Measurements from ENCODE around the gene KCNQ2. TPM values are rescaled to one million over a fixed set of nuclear protein-coding genes. Genes with fewer than 3 reads are reported as not detected.

Gene KCNQ2
- total RNA-seq, 4 donors from 2014 or later, result not detected

DNA sequence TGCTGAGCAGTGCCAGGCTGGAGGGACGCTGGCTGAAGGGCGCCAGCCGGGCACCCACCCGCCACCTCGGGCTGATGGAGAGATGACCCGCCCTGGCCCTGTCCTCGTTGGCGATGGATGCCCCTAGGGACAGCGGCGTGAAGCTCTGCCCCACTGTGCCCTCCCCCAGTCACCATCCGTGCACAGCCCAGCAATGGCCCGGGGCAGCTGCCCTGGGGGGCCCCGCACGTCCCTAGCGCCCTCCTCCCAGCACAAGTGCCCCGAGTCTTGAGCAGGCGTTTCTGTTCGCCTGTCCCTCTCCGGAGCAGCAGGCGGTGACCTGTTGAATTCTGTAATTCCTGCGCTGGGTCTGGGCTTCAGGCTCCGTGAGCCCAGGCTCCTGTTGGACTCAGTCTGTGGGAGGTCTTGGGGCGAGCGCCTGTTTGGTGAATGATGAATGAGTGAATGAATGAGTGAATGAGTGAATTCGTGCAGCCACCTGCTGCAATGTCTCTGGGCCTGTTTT, 74.5 kb downstream of the KCNQ2 start:
- TF ChIP-seq EP300 (IDR thresholded peaks at IDR 0.05) (no peak), POLR2A (IDR thresholded peaks at IDR 0.05) (no peak)
- TF ChIP-seq, protein P1, sequence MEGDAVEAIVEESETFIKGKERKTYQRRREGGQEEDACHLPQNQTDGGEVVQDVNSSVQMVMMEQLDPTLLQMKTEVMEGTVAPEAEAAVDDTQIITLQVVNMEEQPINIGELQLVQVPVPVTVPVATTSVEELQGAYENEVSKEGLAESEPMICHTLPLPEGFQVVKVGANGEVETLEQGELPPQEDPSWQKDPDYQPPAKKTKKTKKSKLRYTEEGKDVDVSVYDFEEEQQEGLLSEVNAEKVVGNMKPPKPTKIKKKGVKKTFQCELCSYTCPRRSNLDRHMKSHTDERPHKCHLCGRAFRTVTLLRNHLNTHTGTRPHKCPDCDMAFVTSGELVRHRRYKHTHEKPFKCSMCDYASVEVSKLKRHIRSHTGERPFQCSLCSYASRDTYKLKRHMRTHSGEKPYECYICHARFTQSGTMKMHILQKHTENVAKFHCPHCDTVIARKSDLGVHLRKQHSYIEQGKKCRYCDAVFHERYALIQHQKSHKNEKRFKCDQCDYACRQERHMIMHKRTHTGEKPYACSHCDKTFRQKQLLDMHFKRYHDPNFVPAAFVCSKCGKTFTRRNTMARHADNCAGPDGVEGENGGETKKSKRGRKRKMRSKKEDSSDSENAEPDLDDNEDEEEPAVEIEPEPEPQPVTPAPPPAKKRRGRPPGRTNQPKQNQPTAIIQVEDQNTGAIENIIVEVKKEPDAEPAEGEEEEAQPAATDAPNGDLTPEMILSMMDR (IDR thresholded peaks at IDR 0.05), result no peak
- Histone ChIP-seq H3K27me3 (peaks cover 0 to 25% of the 10 kb centered on the region in 2 donors), H3K9me3 (no peaks in the 10 kb centered on the region), H3K4me1 (no peaks in the 10 kb centered on the region), H3K27ac (no peak overlapping the region), H3K4me3 (no peak overlapping the region), H3K36me3 (no peaks in the 10 kb centered on the region)
- WGBS, 2 donors, result 82% methylated on average over 18 to 19 of the region's 25 CpGs
- DNase-seq (ENCODE audit: low spot score in 2 of 2), result no peak

DNA sequence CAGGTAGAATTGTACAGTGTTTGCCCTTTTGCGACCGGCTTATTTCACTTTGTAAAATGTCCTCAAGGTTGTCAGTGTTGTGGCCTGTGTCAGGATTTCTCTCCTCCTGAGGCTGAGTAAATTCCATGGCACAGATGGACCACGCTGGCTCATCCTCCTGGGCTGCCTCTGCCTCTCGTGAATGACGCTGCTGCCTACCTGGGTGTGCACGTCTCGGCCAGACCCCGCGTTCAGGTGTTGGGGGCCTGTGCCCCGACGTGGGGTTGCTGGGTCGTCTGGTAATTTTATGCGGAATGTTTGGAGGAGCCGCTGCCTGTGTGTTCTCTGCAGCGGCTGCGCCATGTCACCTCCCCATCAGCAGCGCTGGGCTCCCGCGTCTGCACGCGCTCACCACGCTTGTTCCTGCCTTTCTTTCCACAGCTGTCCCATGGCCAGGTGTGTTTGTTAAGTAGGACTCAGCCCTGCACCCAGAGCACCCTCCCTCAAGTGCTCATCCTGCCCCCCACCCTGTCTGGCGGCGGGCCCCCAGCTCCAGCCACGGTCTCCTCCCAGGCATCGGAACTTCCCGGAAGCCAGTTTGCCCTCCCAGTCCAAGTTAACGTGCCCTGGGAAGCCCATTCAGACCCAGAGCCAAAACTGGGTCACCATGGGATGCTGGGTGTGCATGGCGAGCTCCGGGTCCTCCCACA, 75.2 kb downstream of the KCNQ2 start:
- Histone ChIP-seq H3K36me3 (no peaks in the 10 kb centered on the region), H3K4me3 (no peak overlapping the region), H3K27me3 (peaks cover 0 to 29% of the 10 kb centered on the region in 2 donors), H3K4me1 (no peaks in the 10 kb centered on the region), H3K9me3 (peaks cover 0 to 2% (median 0%) of the 10 kb centered on the region in 4 donors), H3K27ac (no peak overlapping the region)
- DNase-seq (ENCODE audit: low spot score in 2 of 2), result no peak
- WGBS, 2 donors, result 83 to 86% methylated on average over 26 to 30 of the region's 30 CpGs
- TF ChIP-seq, protein P1 (IDR thresholded peaks at IDR 0.05), result no peak
- no peak for TF ChIP-seq EP300 (IDR thresholded peaks at IDR 0.05)
- no peak for TF ChIP-seq POLR2A (IDR thresholded peaks at IDR 0.05)

- TF ChIP-seq, protein P1 (IDR thresholded peaks at IDR 0.05), result no peak
- no peak for TF ChIP-seq POLR2A (IDR thresholded peaks at IDR 0.05)
- TF ChIP-seq EP300 (IDR thresholded peaks at IDR 0.05), result no peak
- Histone ChIP-seq H3K9me3 (peaks cover 0 to 12% (median 0%) of the 10 kb centered on the region in 4 donors), H3K4me3 (no peak overlapping the region), H3K4me1 (no peaks in the 10 kb centered on the region), H3K27ac (no peak overlapping the region), H3K36me3 (no peaks in the 10 kb centered on the region), H3K27me3 (peaks cover 0 to 29% of the 10 kb centered on the region in 2 donors)
- 84 to 90% methylated on average over 12 of the region's 12 CpGs for WGBS, 2 donors
- DNase-seq (ENCODE audit: low spot score in 2 of 2), result no peak
Measured at GRCh38 chr20:63396300-63396699, 76.2 kb downstream of the KCNQ2 start.

DNA sequence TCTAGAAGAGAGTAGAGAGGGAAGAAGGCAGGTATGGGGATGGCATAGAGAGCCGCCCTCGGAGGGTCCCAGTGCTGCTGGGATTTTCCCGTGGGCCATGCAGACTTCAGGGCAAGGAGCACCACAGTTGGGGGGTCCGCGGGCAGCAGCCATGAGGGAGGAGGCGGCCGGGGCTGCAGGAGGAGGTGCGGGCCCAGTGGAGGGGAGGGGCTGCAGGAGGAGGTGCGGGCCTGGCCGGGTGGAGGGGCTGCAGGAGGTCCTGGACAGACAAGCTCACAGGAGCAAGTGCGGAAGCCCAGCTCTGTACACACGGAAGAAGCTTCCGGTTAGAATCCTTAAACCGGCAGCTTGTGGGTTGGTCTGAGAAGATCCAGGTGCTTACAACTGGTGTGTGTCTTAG, 76.7 kb downstream of the KCNQ2 start:
- no peak for DNase-seq (ENCODE audit: low spot score in 2 of 2)
- Histone ChIP-seq H3K36me3 (no peaks in the 10 kb centered on the region), H3K9me3 (peaks cover 0 to 17% (median 0%) of the 10 kb centered on the region in 4 donors), H3K4me1 (no peaks in the 10 kb centered on the region), H3K27ac (no peak overlapping the region), H3K4me3 (no peak overlapping the region), H3K27me3 (peaks cover 0 to 29% of the 10 kb centered on the region in 2 donors)
- WGBS, 2 donors, result 70 to 86% methylated on average over 14 of the region's 14 CpGs
- no peak for TF ChIP-seq EP300 (IDR thresholded peaks at IDR 0.05)
- TF ChIP-seq POLR2A (IDR thresholded peaks at IDR 0.05), result no peak
- TF ChIP-seq, protein P1 (IDR thresholded peaks at IDR 0.05), result no peak

DNA sequence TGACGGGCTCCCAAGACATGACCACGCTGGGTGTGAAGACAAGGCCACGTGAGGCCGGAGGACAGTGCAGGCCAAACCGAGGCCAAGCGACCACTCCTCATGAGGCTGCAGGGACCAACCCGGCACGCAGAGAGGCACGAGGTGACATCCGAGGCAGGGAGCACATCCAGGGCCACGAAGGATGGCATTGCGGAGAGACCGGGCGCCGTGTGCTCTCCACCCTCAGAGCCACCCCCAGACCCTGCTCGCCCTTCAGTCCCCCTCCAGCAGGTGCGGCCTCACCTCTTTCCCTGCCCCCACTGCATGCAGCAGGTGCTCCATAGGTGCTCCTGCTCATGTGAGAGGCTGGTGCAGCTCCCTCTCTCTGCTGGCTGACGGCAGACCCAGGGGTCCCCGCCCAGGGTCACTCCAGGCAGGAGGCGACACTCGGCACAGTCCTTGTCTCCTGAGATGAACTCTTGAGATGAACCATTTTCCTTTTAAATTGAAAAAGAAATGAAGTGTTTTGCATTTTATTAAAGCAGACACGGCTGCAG, 77.5 kb downstream of the KCNQ2 start:
- peaks cover 0 to 23% (median 0%) of the 10 kb centered on the region in 4 donors for H3K9me3 ChIP-seq
- DNase-seq (ENCODE audit: low spot score in 2 of 2), result no peak
- peaks cover 0 to 29% of the 10 kb centered on the region in 2 donors for H3K27me3 ChIP-seq
- TF ChIP-seq, protein P1 (IDR thresholded peaks at IDR 0.05), result no peak
- TF ChIP-seq POLR2A (IDR thresholded peaks at IDR 0.05) (no peak), EP300 (IDR thresholded peaks at IDR 0.05) (no peak)
- H3K4me1 ChIP-seq, result no peaks in the 10 kb centered on the region
- WGBS, 2 donors, result 63 to 81% methylated on average over 18 to 20 of the region's 22 CpGs
- no peak overlapping the region for H3K4me3 ChIP-seq
- no peaks in the 10 kb centered on the region for H3K36me3 ChIP-seq
- no peak overlapping the region for H3K27ac ChIP-seq
